ENCODE results near the gene MMP1. TPM values are rescaled to one million over a fixed set of nuclear protein-coding genes. Genes with fewer than 3 reads are reported as not detected.

MMP1 gene
- polyA plus RNA-seq, 1 of the 3 experiments (the other 2 are of a cell fraction) = 5.9 TPM

DNA sequence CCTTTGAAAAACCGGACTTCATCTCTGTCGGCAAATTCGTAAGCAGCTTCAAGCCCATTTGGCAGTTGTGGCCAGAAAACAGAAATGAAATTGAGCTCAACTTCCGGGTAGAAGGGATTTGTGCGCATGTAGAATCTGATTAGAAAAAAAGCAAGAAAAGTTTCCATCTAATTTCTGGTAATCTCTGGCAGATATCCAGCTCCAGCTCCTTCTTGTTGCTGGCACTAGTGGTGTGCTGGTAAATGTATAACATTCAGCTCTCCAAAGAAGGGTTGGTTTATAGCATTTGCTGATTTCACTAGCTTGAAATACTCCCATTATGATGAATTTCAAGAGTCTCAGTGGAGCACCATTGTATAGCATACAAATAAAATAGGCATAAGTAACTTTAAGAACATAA lies 5.4 kb downstream of the MMP1 start:
- H2AFZ ChIP-seq (ENCODE audit: low read depth) = no peak overlapping the region
- 75% methylated on average over 5 of the region's 5 CpGs for WGBS (ENCODE audit: low lambda C conversion rate)
- CTCF ChIA-PET = interaction anchor here (2.0 kb wide), 1 partner anchor 12 kb away, joined by 7 read pairs; the partner anchor contains the start of gene MMP10
- H3K9me3 ChIP-seq = no peaks in the 10 kb centered on the region
- no peaks in the 10 kb centered on the region for H3K9me2 ChIP-seq
- no peak overlapping the region for H3K9ac ChIP-seq
- no peak for DNase-seq
- H3K4me1 ChIP-seq (ENCODE audit: control insufficient read depth in 1 of 2, insufficient read depth in 2 of 2, low read depth in 1 of 2, low read length in 1 of 2) = no peaks in the 10 kb centered on the region
- H3K4me3 ChIP-seq (ENCODE audit: low read depth in 2 of 2, low read length in 1 of 2) = no peak overlapping the region
- peak overlapping the region in 1 of 2 experiments; percentile 6; a peak in 1 of 4 replicates for H3K27ac ChIP-seq (ENCODE audit: low read depth in 2 of 2, low read length in 1 of 2)
- no peak overlapping the region for H3K4me2 ChIP-seq
- no peaks in the 10 kb centered on the region for H4K20me1 ChIP-seq (ENCODE audit: insufficient read depth)
- TF ChIP-seq, protein P1, sequence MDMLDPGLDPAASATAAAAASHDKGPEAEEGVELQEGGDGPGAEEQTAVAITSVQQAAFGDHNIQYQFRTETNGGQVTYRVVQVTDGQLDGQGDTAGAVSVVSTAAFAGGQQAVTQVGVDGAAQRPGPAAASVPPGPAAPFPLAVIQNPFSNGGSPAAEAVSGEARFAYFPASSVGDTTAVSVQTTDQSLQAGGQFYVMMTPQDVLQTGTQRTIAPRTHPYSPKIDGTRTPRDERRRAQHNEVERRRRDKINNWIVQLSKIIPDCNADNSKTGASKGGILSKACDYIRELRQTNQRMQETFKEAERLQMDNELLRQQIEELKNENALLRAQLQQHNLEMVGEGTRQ (IDR thresholded peaks at IDR 0.05; ENCODE audit: borderline replicate concordance, low read depth, low read length) = no peak
- TF ChIP-seq, protein P2, sequence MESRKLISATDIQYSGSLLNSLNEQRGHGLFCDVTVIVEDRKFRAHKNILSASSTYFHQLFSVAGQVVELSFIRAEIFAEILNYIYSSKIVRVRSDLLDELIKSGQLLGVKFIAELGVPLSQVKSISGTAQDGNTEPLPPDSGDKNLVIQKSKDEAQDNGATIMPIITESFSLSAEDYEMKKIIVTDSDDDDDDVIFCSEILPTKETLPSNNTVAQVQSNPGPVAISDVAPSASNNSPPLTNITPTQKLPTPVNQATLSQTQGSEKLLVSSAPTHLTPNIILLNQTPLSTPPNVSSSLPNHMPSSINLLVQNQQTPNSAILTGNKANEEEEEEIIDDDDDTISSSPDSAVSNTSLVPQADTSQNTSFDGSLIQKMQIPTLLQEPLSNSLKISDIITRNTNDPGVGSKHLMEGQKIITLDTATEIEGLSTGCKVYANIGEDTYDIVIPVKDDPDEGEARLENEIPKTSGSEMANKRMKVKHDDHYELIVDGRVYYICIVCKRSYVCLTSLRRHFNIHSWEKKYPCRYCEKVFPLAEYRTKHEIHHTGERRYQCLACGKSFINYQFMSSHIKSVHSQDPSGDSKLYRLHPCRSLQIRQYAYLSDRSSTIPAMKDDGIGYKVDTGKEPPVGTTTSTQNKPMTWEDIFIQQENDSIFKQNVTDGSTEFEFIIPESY (IDR thresholded peaks at IDR 0.05; ENCODE audit: borderline replicate concordance, low read depth) = no peak
- TF ChIP-seq NRF1 (IDR thresholded peaks at IDR 0.05; ENCODE audit: low read depth, low read length) (no peak), JUND (IDR thresholded peaks at IDR 0.05) (no peak), TCF12 (IDR thresholded peaks at IDR 0.05) (no peak), GATA2 (CRISPR knock-in tag; IDR thresholded peaks at IDR 0.05) (no peak), MEF2A (IDR thresholded peaks at IDR 0.05; ENCODE audit: borderline replicate concordance, low read depth) (no peak)
- TF ChIP-seq, protein P3, sequence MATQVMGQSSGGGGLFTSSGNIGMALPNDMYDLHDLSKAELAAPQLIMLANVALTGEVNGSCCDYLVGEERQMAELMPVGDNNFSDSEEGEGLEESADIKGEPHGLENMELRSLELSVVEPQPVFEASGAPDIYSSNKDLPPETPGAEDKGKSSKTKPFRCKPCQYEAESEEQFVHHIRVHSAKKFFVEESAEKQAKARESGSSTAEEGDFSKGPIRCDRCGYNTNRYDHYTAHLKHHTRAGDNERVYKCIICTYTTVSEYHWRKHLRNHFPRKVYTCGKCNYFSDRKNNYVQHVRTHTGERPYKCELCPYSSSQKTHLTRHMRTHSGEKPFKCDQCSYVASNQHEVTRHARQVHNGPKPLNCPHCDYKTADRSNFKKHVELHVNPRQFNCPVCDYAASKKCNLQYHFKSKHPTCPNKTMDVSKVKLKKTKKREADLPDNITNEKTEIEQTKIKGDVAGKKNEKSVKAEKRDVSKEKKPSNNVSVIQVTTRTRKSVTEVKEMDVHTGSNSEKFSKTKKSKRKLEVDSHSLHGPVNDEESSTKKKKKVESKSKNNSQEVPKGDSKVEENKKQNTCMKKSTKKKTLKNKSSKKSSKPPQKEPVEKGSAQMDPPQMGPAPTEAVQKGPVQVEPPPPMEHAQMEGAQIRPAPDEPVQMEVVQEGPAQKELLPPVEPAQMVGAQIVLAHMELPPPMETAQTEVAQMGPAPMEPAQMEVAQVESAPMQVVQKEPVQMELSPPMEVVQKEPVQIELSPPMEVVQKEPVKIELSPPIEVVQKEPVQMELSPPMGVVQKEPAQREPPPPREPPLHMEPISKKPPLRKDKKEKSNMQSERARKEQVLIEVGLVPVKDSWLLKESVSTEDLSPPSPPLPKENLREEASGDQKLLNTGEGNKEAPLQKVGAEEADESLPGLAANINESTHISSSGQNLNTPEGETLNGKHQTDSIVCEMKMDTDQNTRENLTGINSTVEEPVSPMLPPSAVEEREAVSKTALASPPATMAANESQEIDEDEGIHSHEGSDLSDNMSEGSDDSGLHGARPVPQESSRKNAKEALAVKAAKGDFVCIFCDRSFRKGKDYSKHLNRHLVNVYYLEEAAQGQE (IDR thresholded peaks at IDR 0.05; ENCODE audit: low read depth, low read length) = no peak
- TF ChIP-seq, protein P4, sequence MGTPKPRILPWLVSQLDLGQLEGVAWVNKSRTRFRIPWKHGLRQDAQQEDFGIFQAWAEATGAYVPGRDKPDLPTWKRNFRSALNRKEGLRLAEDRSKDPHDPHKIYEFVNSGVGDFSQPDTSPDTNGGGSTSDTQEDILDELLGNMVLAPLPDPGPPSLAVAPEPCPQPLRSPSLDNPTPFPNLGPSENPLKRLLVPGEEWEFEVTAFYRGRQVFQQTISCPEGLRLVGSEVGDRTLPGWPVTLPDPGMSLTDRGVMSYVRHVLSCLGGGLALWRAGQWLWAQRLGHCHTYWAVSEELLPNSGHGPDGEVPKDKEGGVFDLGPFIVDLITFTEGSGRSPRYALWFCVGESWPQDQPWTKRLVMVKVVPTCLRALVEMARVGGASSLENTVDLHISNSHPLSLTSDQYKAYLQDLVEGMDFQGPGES (IDR thresholded peaks at IDR 0.05; ENCODE audit: low read depth, low read length) = no peak
- TF ChIP-seq, protein P5, sequence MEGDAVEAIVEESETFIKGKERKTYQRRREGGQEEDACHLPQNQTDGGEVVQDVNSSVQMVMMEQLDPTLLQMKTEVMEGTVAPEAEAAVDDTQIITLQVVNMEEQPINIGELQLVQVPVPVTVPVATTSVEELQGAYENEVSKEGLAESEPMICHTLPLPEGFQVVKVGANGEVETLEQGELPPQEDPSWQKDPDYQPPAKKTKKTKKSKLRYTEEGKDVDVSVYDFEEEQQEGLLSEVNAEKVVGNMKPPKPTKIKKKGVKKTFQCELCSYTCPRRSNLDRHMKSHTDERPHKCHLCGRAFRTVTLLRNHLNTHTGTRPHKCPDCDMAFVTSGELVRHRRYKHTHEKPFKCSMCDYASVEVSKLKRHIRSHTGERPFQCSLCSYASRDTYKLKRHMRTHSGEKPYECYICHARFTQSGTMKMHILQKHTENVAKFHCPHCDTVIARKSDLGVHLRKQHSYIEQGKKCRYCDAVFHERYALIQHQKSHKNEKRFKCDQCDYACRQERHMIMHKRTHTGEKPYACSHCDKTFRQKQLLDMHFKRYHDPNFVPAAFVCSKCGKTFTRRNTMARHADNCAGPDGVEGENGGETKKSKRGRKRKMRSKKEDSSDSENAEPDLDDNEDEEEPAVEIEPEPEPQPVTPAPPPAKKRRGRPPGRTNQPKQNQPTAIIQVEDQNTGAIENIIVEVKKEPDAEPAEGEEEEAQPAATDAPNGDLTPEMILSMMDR (IDR thresholded peaks at IDR 0.05) = no peak
- H3K36me3 ChIP-seq (replicated peaks in 1 of 2; ENCODE audit: control insufficient read depth in 1 of 2, insufficient read depth in 2 of 2, low read length in 1 of 2) = peaks cover 0 to 3% of the 10 kb centered on the region in 2 experiments
- no peaks in the 10 kb centered on the region for H3K27me3 ChIP-seq (ENCODE audit: insufficient read depth)
- no peaks in the 10 kb centered on the region for H3F3A ChIP-seq (replicated peaks; ENCODE audit: insufficient read depth)
- POLR2A ChIA-PET = no interaction called here
- no peaks in the 10 kb centered on the region for H3K79me2 ChIP-seq (ENCODE audit: insufficient read depth)
